Dorsolateral prefrontal cortex (tissue), 118 donors: ENCODE data around the gene OR2AP1. TPM values are rescaled to one million over a fixed set of nuclear protein-coding genes. Genes with fewer than 3 reads are reported as not detected.

Experiments
- total RNA-seq, 120 experiments: library from RNA; stranded (reverse); gene quantifications; one replicate each; pipeline versions ENCODE4 v1.2.3 to v1.2.4, GENCODE V29; 2022

OR2AP1 gene
- total RNA-seq, 120 experiments from 2014 or later = 0.33 to 0.37 (median 0.35) TPM; not detected in 117

Other genes starting within 250 kb of the OR2AP1 start
- not detected for gene OR6C3, start 241.7 kb upstream of the OR2AP1 start, total RNA-seq
- not detected for gene OR6C75, start 209.5 kb upstream of the OR2AP1 start, total RNA-seq
- gene OR6C65, start 171.9 kb upstream of the OR2AP1 start, total RNA-seq = not detected
- gene OR6C76, start 146.2 kb upstream of the OR2AP1 start, total RNA-seq = under 1 TPM in 1 of 120 experiments, not detected in 119; 0.41 TPM
- under 1 TPM in 1 of 120 experiments, not detected in 119; 0.52 TPM for gene OR6C2, start 128.4 kb upstream of the OR2AP1 start, total RNA-seq
- not detected for gene OR6C70, start 102.3 kb upstream of the OR2AP1 start, total RNA-seq
- not detected for gene OR6C68, start 80.1 kb upstream of the OR2AP1 start, total RNA-seq
- not detected for gene OR6C4, start 22.9 kb upstream of the OR2AP1 start, total RNA-seq
- gene OR10P1, start 64.4 kb downstream of the OR2AP1 start, total RNA-seq = not detected
- 100 to 1,000 TPM in 38 of 120 experiments, 10 to 100 TPM in 82; 47.1 to 183 (median 85.5) TPM for gene ITGA7, start 135.4 kb downstream of the OR2AP1 start, total RNA-seq
- 100 to 1,000 TPM in 89 of 120 experiments, 10 to 100 TPM in 31; 73.5 to 149 (median 111) TPM for gene BLOC1S1, start 143.6 kb downstream of the OR2AP1 start, total RNA-seq
- 10 to 100 TPM in 45 of 120 experiments, 1 to 10 TPM in 75; 3.2 to 19.4 (median 9.0) TPM for gene RDH5, start 147.9 kb downstream of the OR2AP1 start, total RNA-seq
- 100 to 1,000 TPM; 216 to 509 (median 301) TPM for gene CD63, start 156.5 kb downstream of the OR2AP1 start, total RNA-seq
- gene GDF11, start 170.7 kb downstream of the OR2AP1 start, total RNA-seq = 10 to 100 TPM; 11.9 to 63.8 (median 21.4) TPM
- 10 to 100 TPM; 26.4 to 54.1 (median 39.1) TPM for gene SARNP, start 245.3 kb downstream of the OR2AP1 start, total RNA-seq
- gene ORMDL2, start 245.6 kb downstream of the OR2AP1 start, total RNA-seq = 10 to 100 TPM in 89 of 120 experiments, 1 to 10 TPM in 31; 5.9 to 21.8 (median 11.6) TPM